HepG2 (cell line): ENCODE data around the gene ACTN4. TPM values are rescaled to one million over a fixed set of nuclear protein-coding genes. Genes with fewer than 3 reads are reported as not detected.

Experiments
- CAMTA2 ChIP-seq: sonication (generic); formaldehyde crosslinking; IDR thresholded peaks from 2 replicates; pipeline ENCODE4 v1.4.0; 2020; ENCODE audit warnings: mild to moderate bottlenecking, missing genetic modification reagents, borderline replicate concordance
- ESRRA ChIP-seq: sonication (generic); formaldehyde crosslinking; IDR thresholded peaks from 2 replicates; pipeline ENCODE4 v1.5.1; 2020; ENCODE audit warnings: mild to moderate bottlenecking, low read depth, missing genetic modification reagents
- GFI1 ChIP-seq: sonication (generic); formaldehyde crosslinking; IDR thresholded peaks from 2 replicates; pipeline ENCODE4 v1.5.0; 2020; ENCODE audit warnings: missing genetic modification reagents, mild to moderate bottlenecking, borderline replicate concordance
- KDM3A ChIP-seq: IDR thresholded peaks from 2 replicates; pipeline ENCODE4 v1.6.1; 2018; ENCODE audit warnings: low read depth, missing compliant biosample characterization
- PBX3 ChIP-seq: sonication (generic); formaldehyde crosslinking; IDR thresholded peaks from 2 replicates; pipeline ENCODE4 v1.8.1; 2023; ENCODE audit warnings: missing genetic modification reagents, inconsistent platforms, borderline replicate concordance
- PHF20 ChIP-seq: sonication (generic); formaldehyde crosslinking; IDR thresholded peaks from 2 replicates; pipeline ENCODE4 v1.5.0; 2020; ENCODE audit warnings: mild to moderate bottlenecking, missing genetic modification reagents
- POLR2A ChIP-seq, 2 experiments: IDR thresholded peaks; 2 replicates each; pipeline ENCODE4 v1.6.1; 2011; ENCODE audit warnings: low read depth in 2 of 2, low read length in 2 of 2, mild to moderate bottlenecking in 1 of 2, moderate library complexity in 1 of 2; ENCODE audit not compliant: insufficient read depth in 1 of 2
- PRPF4 ChIP-seq: fragments of 200-400 bp; formaldehyde crosslinking; IDR thresholded peaks from 2 replicates; pipeline ENCODE4 v1.6.1; 2016; ENCODE audit warnings: low read length, low read depth; ENCODE audit not compliant: poor library complexity, severe bottlenecking
- RFX5 ChIP-seq: IDR thresholded peaks from 2 replicates; pipeline ENCODE4 v1.6.1; 2011; ENCODE audit warnings: low read depth, low read length, improper control_type of control experiment
- RNF2 ChIP-seq: fragments of 450-650 bp; conservative IDR thresholded peaks from 2 replicates; pipeline ENCODE4 v1.6.1; 2016; ENCODE audit warnings: low read depth
- SAP130 ChIP-seq: IDR thresholded peaks from 2 replicates; pipeline ENCODE4 v1.6.1; 2016; ENCODE audit warnings: low read depth
- TRIM24 ChIP-seq: sonication (generic); formaldehyde crosslinking; IDR thresholded peaks from 2 replicates; pipeline ENCODE4 v1.8.0; 2022; ENCODE audit warnings: mild to moderate bottlenecking, missing genetic modification reagents
- U2AF1 ChIP-seq: fragments of 200-400 bp; formaldehyde crosslinking; optimal IDR thresholded peaks from 2 replicates; pipeline ENCODE3; 2017; ENCODE audit warnings: mild to moderate bottlenecking, low read depth, low read length
- UBTF ChIP-seq: sonication (generic); formaldehyde crosslinking; IDR thresholded peaks from 2 replicates; pipeline ENCODE4 v1.4.0; 2020; ENCODE audit warnings: mild to moderate bottlenecking, missing genetic modification reagents
- ZFX ChIP-seq: sonication (generic); formaldehyde crosslinking; IDR thresholded peaks from 2 replicates; pipeline ENCODE4 v1.4.0; 2020; ENCODE audit warnings: mild to moderate bottlenecking, low read depth, missing genetic modification reagents, moderate library complexity
- ZMYM3 ChIP-seq: sonication (generic); formaldehyde crosslinking; IDR thresholded peaks from 2 replicates; pipeline ENCODE4 v1.5.1; 2020; ENCODE audit warnings: mild to moderate bottlenecking, missing genetic modification reagents
- ZNF276 ChIP-seq: sonication (generic); formaldehyde crosslinking; IDR thresholded peaks from 2 replicates; pipeline ENCODE4 v1.4.0; 2020; ENCODE audit warnings: mild to moderate bottlenecking, low read depth, missing genetic modification reagents
- ZNF547 ChIP-seq: sonication (generic); formaldehyde crosslinking; IDR thresholded peaks from 2 replicates; pipeline ENCODE4 v1.5.1; 2020; ENCODE audit warnings: mild to moderate bottlenecking, missing genetic modification reagents
- ZNF768 ChIP-seq: sonication (generic); formaldehyde crosslinking; IDR thresholded peaks from 2 replicates; pipeline ENCODE4 v1.4.0; 2020; ENCODE audit warnings: missing genetic modification reagents
- ZNF878 ChIP-seq: sonication (generic); formaldehyde crosslinking; IDR thresholded peaks from 2 replicates; pipeline ENCODE4 v1.8.1; 2023; ENCODE audit warnings: mild to moderate bottlenecking, missing genetic modification reagents, moderate library complexity
- polyA plus RNA-seq, 8 experiments: library from polyadenylated mRNA; depleted of rRNA in 3 of 8; stranded (reverse) in 7 of 8; unstranded in 1 of 8; fragments of >200 nt; fragmentation: Illumina TruSeq in 4 of 8; extraction: Trizol in 4 of 8; gene quantifications; 2 replicates each; pipeline versions ENCODE4 v1.2.1 to v1.2.3, GENCODE V29; 2011 to 2016; ENCODE audit warnings: low read depth in 4 of 8, missing spikeins in 1 of 8, mixed read lengths in 1 of 8; ENCODE audit not compliant: insufficient read depth in 1 of 8
- total RNA-seq, 5 experiments: library from RNA; depleted of rRNA; stranded (reverse); fragments of >200 nt; fragmentation: Illumina TruSeq; extraction: Trizol; gene quantifications; 2 replicates each; pipeline ENCODE4 v1.2.3, GENCODE V29; 2016; ENCODE audit warnings: low read depth in 1 of 5
- TF ChIP-seq, protein P1 (sequence below): sonication (generic); formaldehyde crosslinking; IDR thresholded peaks from 2 replicates; pipeline ENCODE4 v1.5.0; 2020; ENCODE audit warnings: mild to moderate bottlenecking, missing genetic modification reagents
- TF ChIP-seq, protein P2 (sequence below): IDR thresholded peaks from 2 replicates; pipeline ENCODE4 v1.6.1; 2016; ENCODE audit warnings: low read depth, control low read depth

Gene ACTN4
- total and polyA plus RNA-seq, 2 of the 13 experiments (the other 11 are each of a cell fraction or from before 2014, with no cell fraction given) = 171 to 192 TPM

GRCh38 chr19:38647368-38647965 lies at the start of gene ACTN4 (continued):
- TF ChIP-seq, protein P1, sequence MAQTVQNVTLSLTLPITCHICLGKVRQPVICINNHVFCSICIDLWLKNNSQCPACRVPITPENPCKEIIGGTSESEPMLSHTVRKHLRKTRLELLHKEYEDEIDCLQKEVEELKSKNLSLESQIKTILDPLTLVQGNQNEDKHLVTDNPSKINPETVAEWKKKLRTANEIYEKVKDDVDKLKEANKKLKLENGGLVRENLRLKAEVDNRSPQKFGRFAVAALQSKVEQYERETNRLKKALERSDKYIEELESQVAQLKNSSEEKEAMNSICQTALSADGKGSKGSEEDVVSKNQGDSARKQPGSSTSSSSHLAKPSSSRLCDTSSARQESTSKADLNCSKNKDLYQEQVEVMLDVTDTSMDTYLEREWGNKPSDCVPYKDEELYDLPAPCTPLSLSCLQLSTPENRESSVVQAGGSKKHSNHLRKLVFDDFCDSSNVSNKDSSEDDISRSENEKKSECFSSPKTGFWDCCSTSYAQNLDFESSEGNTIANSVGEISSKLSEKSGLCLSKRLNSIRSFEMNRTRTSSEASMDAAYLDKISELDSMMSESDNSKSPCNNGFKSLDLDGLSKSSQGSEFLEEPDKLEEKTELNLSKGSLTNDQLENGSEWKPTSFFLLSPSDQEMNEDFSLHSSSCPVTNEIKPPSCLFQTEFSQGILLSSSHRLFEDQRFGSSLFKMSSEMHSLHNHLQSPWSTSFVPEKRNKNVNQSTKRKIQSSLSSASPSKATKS = no peak
- TF ChIP-seq UBTF (CRISPR knock-in tag) = peak; percentile 87; the same call in 1 of the 2 replicates
- TF ChIP-seq U2AF1 = no peak
- TF ChIP-seq ZMYM3 (CRISPR knock-in tag) = no peak
- no peak for TF ChIP-seq PBX3 (CRISPR knock-in tag)
- no peak for TF ChIP-seq ZNF878 (CRISPR knock-in tag)
- no peak for TF ChIP-seq RFX5
- TF ChIP-seq TRIM24 (CRISPR knock-in tag) = no peak
- peak; percentile 97 for TF ChIP-seq POLR2A (IDR thresholded peaks at IDR 0.05; ENCODE audit: insufficient read depth in 1 of 2, low read depth in 2 of 2, low read length in 2 of 2)
- TF ChIP-seq, protein P2, sequence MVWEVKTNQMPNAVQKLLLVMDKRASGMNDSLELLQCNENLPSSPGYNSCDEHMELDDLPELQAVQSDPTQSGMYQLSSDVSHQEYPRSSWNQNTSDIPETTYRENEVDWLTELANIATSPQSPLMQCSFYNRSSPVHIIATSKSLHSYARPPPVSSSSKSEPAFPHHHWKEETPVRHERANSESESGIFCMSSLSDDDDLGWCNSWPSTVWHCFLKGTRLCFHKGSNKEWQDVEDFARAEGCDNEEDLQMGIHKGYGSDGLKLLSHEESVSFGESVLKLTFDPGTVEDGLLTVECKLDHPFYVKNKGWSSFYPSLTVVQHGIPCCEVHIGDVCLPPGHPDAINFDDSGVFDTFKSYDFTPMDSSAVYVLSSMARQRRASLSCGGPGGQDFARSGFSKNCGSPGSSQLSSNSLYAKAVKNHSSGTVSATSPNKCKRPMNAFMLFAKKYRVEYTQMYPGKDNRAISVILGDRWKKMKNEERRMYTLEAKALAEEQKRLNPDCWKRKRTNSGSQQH (CRISPR knock-in tag) = peak; percentile 48; the same call in 1 of the 2 replicates
- no peak for TF ChIP-seq CAMTA2 (CRISPR knock-in tag)
- TF ChIP-seq KDM3A (CRISPR knock-in tag) = no peak
- no peak for TF ChIP-seq GFI1 (CRISPR knock-in tag)
- no peak for TF ChIP-seq PRPF4
- TF ChIP-seq ZFX (CRISPR knock-in tag) = peak; percentile 73
- peak; percentile 82 for TF ChIP-seq SAP130 (CRISPR knock-in tag)
- no peak for TF ChIP-seq ESRRA
- TF ChIP-seq ZNF547 (CRISPR knock-in tag) = peak; percentile 43; the same call in 1 of the 2 replicates
- no peak for TF ChIP-seq ZNF276 (CRISPR knock-in tag)
- TF ChIP-seq ZNF768 (CRISPR knock-in tag) = peak; percentile 48; the same call in 1 of the 2 replicates
- TF ChIP-seq PHF20 (CRISPR knock-in tag) = peak; percentile 48; the same call in 1 of the 2 replicates
- TF ChIP-seq RNF2 = no peak
